HK-2 (cell line): ENCODE results near the gene ERBB4.
A peak's percentile ranks its signal among the peaks of the same experiment; 100 is the strongest.

Source experiments
- DNase-seq: peaks from one replicate; pipeline ENCODE4 v3.0.0-alpha.2; 2018; ENCODE audit not compliant: unreplicated experiment

The ERBB4 gene

GRCh38 chr2:211423018-211423417 is 1115.6 kb downstream of the ERBB4 start:
- DNase-seq: no peak

- DNase-seq: no peak
Measured at GRCh38 chr2:211417544-211417943, 1121.1 kb downstream of the ERBB4 start.

GRCh38 chr2:211416373-211416772 is 1122.2 kb downstream of the ERBB4 start:
- DNase-seq: no peak

GRCh38 chr2:211413746-211414145 is 1124.9 kb downstream of the ERBB4 start:
- no peak for DNase-seq

GRCh38 chr2:211408483-211408891 is 1130.1 kb downstream of the ERBB4 start:
- DNase-seq: no peak

- DNase-seq: no peak
Measured at GRCh38 chr2:211407076-211407475, 1131.5 kb downstream of the ERBB4 start.

GRCh38 chr2:211405036-211405435 is 1133.6 kb downstream of the ERBB4 start:
- no peak for DNase-seq

- no peak for DNase-seq
Measured at GRCh38 chr2:211404098-211404497, 1134.5 kb downstream of the ERBB4 start.

- DNase-seq: no peak
Measured at GRCh38 chr2:211401328-211401727, 1137.3 kb downstream of the ERBB4 start.

- no peak for DNase-seq
Measured at GRCh38 chr2:211397764-211398163, 1140.8 kb downstream of the ERBB4 start.

GRCh38 chr2:211396815-211397214 is 1141.8 kb downstream of the ERBB4 start:
- DNase-seq: no peak

GRCh38 chr2:211391189-211391567 is 1147.4 kb downstream of the ERBB4 start:
- no peak for DNase-seq

GRCh38 chr2:211390536-211391188 is 1147.9 kb downstream of the ERBB4 start:
- no peak for DNase-seq

GRCh38 chr2:211387734-211388133 is 1150.9 kb downstream of the ERBB4 start:
- DNase-seq: no peak

- no peak for DNase-seq
Measured at GRCh38 chr2:211380041-211380440, 1158.6 kb downstream of the ERBB4 start.

- DNase-seq: no peak
Measured at GRCh38 chr2:211376410-211376809, 1162.2 kb downstream of the ERBB4 start.

- no peak for DNase-seq
Measured at GRCh38 chr2:211373203-211373602, 1165.4 kb downstream of the ERBB4 start.

- DNase-seq: no peak
Measured at GRCh38 chr2:211371465-211371864, 1167.1 kb downstream of the ERBB4 start.

- no peak for DNase-seq
Measured at GRCh38 chr2:211368467-211368866, 1170.1 kb downstream of the ERBB4 start.

GRCh38 chr2:211367711-211368110 is 1170.9 kb downstream of the ERBB4 start:
- peak; percentile 22 for DNase-seq

- DNase-seq: peak; percentile 5
Measured at GRCh38 chr2:211367293-211367692, 1171.3 kb downstream of the ERBB4 start.

GRCh38 chr2:211364911-211365310 is 1173.7 kb downstream of the ERBB4 start:
- no peak for DNase-seq

GRCh38 chr2:211361383-211361782 is 1177.2 kb downstream of the ERBB4 start:
- no peak for DNase-seq

GRCh38 chr2:211359347-211359746 is 1179.3 kb downstream of the ERBB4 start:
- DNase-seq: no peak
